ENCODE measurements around the gene RCVRN. TPM values are rescaled to one million over a fixed set of nuclear protein-coding genes. Genes with fewer than 3 reads are reported as not detected.

Gene RCVRN
- total RNA-seq (2021; ENCODE audit: unreplicated experiment) (not detected), Bru-seq, nascent RNA (not detected), BruChase-seq, experiment 1, labeled RNA remaining after a 2-hour chase (not detected), BruChase-seq, experiment 2, labeled RNA remaining after a 6-hour chase (not detected)
- not detected for polyA plus RNA-seq (2012; ENCODE audit: insufficient read length)
- long read RNA-seq, result 0 reads

DNA sequence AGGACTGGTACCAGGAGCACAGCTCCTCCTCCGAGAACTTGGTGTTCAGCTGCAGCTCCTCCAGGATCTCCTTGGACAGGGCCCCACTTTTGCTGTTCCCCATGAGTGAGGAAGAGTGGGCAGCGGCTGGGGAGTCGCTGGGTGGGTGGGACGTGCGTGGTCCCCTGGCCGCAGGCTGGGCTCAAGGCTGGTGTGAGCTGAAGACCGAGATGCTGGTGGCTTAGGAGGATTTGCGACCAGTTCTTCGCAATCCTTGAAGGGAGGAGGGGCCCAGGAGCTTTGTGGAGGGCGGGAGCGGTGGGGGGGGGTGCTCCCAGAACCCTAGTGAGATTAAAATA, at the start of gene RCVRN:
TSS of gene RCVRN (minus strand) at position 194 of the 338 bp plus-strand sequence. CDS start at position 103, 91 bp downstream.
- DNase-seq (ENCODE audit: low read depth, low spot score), result no peak
- TF ChIP-seq, protein P1, sequence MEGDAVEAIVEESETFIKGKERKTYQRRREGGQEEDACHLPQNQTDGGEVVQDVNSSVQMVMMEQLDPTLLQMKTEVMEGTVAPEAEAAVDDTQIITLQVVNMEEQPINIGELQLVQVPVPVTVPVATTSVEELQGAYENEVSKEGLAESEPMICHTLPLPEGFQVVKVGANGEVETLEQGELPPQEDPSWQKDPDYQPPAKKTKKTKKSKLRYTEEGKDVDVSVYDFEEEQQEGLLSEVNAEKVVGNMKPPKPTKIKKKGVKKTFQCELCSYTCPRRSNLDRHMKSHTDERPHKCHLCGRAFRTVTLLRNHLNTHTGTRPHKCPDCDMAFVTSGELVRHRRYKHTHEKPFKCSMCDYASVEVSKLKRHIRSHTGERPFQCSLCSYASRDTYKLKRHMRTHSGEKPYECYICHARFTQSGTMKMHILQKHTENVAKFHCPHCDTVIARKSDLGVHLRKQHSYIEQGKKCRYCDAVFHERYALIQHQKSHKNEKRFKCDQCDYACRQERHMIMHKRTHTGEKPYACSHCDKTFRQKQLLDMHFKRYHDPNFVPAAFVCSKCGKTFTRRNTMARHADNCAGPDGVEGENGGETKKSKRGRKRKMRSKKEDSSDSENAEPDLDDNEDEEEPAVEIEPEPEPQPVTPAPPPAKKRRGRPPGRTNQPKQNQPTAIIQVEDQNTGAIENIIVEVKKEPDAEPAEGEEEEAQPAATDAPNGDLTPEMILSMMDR (IDR thresholded peaks at IDR 0.05), result no peak
- no peak for TF ChIP-seq SIN3A (IDR thresholded peaks at IDR 0.05; ENCODE audit: borderline replicate concordance, insufficient read depth, low read depth, low read length)
- no peak for TF ChIP-seq POLR2AphosphoS5 (IDR thresholded peaks at IDR 0.05; ENCODE audit: low read depth, low read length)
- POLR2A ChIA-PET, result no interaction called here
- no peaks in the 10 kb centered on the region; the same call in 1 of the 2 replicates for H3K27me3 ChIP-seq (ENCODE audit: control insufficient read depth, insufficient read depth, low read length)
- CTCF ChIA-PET, result no interaction called here
- no peaks in the 10 kb centered on the region for H3K36me3 ChIP-seq (ENCODE audit: control insufficient read depth, insufficient read depth, low read length)
- H3K4me3 ChIP-seq (ENCODE audit: low read depth in 2 of 2, low read length in 2 of 2), result no peak within 1 kb of the TSS
- no peaks in the 10 kb centered on the region for H3K9me3 ChIP-seq (ENCODE audit: control insufficient read depth, insufficient read depth, low read depth, low read length)
- intact Hi-C loops (cut with micrococcal nuclease; ENCODE audit: unreplicated experiment) (no loop called here), in situ Hi-C loops (cut with HindIII; ENCODE audit: low pct_unique_long_range_greater_than_20kb, low sequenced_read_pairs) (no loop called here)
- no peak within 1 kb of the TSS for H3K27ac ChIP-seq (ENCODE audit: low read length)
- no peak for ATAC-seq
- no peaks in the 10 kb centered on the region for H3K4me1 ChIP-seq (ENCODE audit: control insufficient read depth, insufficient read depth, low read length)
- no TSS peak for BruUV-seq (replicated peaks)

DNA sequence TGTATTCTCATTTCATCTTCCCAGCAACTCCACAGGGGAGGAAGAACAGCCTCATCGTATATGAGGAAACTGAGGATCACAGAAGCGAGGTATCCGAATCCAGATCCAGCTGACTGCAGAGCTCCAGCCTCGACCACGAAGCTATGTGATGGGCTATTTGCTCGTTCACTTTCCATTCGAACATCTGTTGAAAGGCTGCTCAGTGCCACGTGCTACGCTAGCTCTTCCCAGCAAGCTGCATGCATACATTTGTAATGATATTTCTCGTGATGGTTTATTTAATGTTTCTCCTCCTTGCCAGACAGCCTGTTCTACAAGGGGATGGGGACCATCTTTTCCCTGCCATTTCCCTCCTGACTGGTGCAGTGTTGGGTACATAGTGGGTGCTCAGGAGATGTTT, 48.4 kb upstream of the RCVRN start:
- POLR2A ChIA-PET, result no interaction called here
- CTCF ChIA-PET, result no interaction called here
- DNase-seq (ENCODE audit: low read depth, low spot score), result no peak
- ATAC-seq, result no peak
- Histone ChIP-seq H3K9me3 (ENCODE audit: control insufficient read depth, insufficient read depth, low read depth, low read length) (no peaks in the 10 kb centered on the region), H3K4me3 (ENCODE audit: low read depth in 2 of 2, low read length in 2 of 2) (no peak overlapping the region), H3K36me3 (ENCODE audit: control insufficient read depth, insufficient read depth, low read length) (no peaks in the 10 kb centered on the region), H3K4me1 (ENCODE audit: control insufficient read depth, insufficient read depth, low read length) (no peaks in the 10 kb centered on the region), H3K27me3 (ENCODE audit: control insufficient read depth, insufficient read depth, low read length) (peaks cover 3% of the 10 kb centered on the region; the same call in 1 of the 2 replicates), H3K27ac (ENCODE audit: low read length) (no peak overlapping the region)
- in situ Hi-C loops (cut with HindIII; ENCODE audit: low pct_unique_long_range_greater_than_20kb, low sequenced_read_pairs), result no loop called here
- intact Hi-C loops (cut with micrococcal nuclease; ENCODE audit: unreplicated experiment), result no loop called here
- TF ChIP-seq SIN3A (IDR thresholded peaks at IDR 0.05; ENCODE audit: borderline replicate concordance, insufficient read depth, low read depth, low read length) (no peak), TCF7L2 (IDR thresholded peaks at IDR 0.05; ENCODE audit: low read depth, low read length) (no peak), POLR2AphosphoS5 (IDR thresholded peaks at IDR 0.05; ENCODE audit: low read depth, low read length) (no peak)
- TF ChIP-seq, protein P1 (IDR thresholded peaks at IDR 0.05), result no peak
- TF ChIP-seq, protein P2, sequence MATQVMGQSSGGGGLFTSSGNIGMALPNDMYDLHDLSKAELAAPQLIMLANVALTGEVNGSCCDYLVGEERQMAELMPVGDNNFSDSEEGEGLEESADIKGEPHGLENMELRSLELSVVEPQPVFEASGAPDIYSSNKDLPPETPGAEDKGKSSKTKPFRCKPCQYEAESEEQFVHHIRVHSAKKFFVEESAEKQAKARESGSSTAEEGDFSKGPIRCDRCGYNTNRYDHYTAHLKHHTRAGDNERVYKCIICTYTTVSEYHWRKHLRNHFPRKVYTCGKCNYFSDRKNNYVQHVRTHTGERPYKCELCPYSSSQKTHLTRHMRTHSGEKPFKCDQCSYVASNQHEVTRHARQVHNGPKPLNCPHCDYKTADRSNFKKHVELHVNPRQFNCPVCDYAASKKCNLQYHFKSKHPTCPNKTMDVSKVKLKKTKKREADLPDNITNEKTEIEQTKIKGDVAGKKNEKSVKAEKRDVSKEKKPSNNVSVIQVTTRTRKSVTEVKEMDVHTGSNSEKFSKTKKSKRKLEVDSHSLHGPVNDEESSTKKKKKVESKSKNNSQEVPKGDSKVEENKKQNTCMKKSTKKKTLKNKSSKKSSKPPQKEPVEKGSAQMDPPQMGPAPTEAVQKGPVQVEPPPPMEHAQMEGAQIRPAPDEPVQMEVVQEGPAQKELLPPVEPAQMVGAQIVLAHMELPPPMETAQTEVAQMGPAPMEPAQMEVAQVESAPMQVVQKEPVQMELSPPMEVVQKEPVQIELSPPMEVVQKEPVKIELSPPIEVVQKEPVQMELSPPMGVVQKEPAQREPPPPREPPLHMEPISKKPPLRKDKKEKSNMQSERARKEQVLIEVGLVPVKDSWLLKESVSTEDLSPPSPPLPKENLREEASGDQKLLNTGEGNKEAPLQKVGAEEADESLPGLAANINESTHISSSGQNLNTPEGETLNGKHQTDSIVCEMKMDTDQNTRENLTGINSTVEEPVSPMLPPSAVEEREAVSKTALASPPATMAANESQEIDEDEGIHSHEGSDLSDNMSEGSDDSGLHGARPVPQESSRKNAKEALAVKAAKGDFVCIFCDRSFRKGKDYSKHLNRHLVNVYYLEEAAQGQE (IDR thresholded peaks at IDR 0.05; ENCODE audit: insufficient read depth in 1 of 2, low read depth in 2 of 2, low read length in 1 of 2), result no peak
- no TSS peak for BruUV-seq (replicated peaks)

Data from Panc1 (cell line).